HepG2 (cell line): Measurements from ENCODE around the gene VPS11. TPM values are rescaled to one million over a fixed set of nuclear protein-coding genes. Genes with fewer than 3 reads are reported as not detected.

ENCODE experiments used
- ARID2 ChIP-seq: sonication (generic); formaldehyde crosslinking; IDR thresholded peaks from 2 replicates; pipeline ENCODE4 v1.8.1; 2022; ENCODE audit warnings: mild to moderate bottlenecking, missing genetic modification reagents, borderline replicate concordance
- ARID4A ChIP-seq: sonication (generic); formaldehyde crosslinking; IDR thresholded peaks from 2 replicates; pipeline ENCODE4 v1.5.0; 2020; ENCODE audit warnings: mild to moderate bottlenecking, missing genetic modification reagents, borderline replicate concordance
- BRCA1 ChIP-seq: sonication (generic); formaldehyde crosslinking; IDR thresholded peaks from 2 replicates; pipeline ENCODE4 v1.4.0; 2020; ENCODE audit warnings: missing genetic modification reagents
- ELF1 ChIP-seq: sonication (generic); formaldehyde crosslinking; IDR thresholded peaks from 2 replicates; pipeline ENCODE4 v1.4.0; 2020; ENCODE audit warnings: missing genetic modification reagents
- ETV6 ChIP-seq: sonication (generic); formaldehyde crosslinking; conservative IDR thresholded peaks from 2 replicates; pipeline ENCODE4 v1.4.0; 2020; ENCODE audit warnings: missing genetic modification reagents
- FOSL1 ChIP-seq: sonication (generic); formaldehyde crosslinking; IDR thresholded peaks from 2 replicates; pipeline ENCODE4 v1.9.0; 2021; ENCODE audit warnings: missing genetic modification reagents, borderline replicate concordance
- HOXA5 ChIP-seq: sonication (generic); formaldehyde crosslinking; IDR thresholded peaks from 2 replicates; pipeline ENCODE4 v1.4.0; 2020; ENCODE audit warnings: missing genetic modification reagents
- JUN ChIP-seq: sonication (generic); formaldehyde crosslinking; IDR thresholded peaks from 2 replicates; pipeline ENCODE4 v1.4.0; 2020; ENCODE audit warnings: mild to moderate bottlenecking, missing genetic modification reagents
- KLF9 ChIP-seq: IDR thresholded peaks from 2 replicates; pipeline ENCODE4 v1.6.1; 2016; ENCODE audit warnings: low read depth
- MXD3 ChIP-seq: IDR thresholded peaks from 2 replicates; pipeline ENCODE4 v1.6.1; 2016; ENCODE audit warnings: mild to moderate bottlenecking, missing biosample characterization, missing genetic modification reagents
- PLRG1 ChIP-seq: fragments of 450-650 bp; conservative IDR thresholded peaks from 2 replicates; pipeline ENCODE4 v1.6.1; 2016
- SRSF9 ChIP-seq: fragments of 200-400 bp; formaldehyde crosslinking; IDR thresholded peaks from 2 replicates; pipeline ENCODE4 v1.6.1; 2018; ENCODE audit warnings: borderline replicate concordance, mild to moderate bottlenecking, low read depth, low read length; ENCODE audit not compliant: insufficient read depth, poor library complexity, severe bottlenecking
- TP53 ChIP-seq: sonication (generic); formaldehyde crosslinking; conservative IDR thresholded peaks from 2 replicates; pipeline ENCODE4 v1.4.0; 2020; ENCODE audit warnings: missing genetic modification reagents
- ZNF432 ChIP-seq: sonication (generic); formaldehyde crosslinking; IDR thresholded peaks from 2 replicates; pipeline ENCODE4 v1.5.0; 2020; ENCODE audit warnings: missing genetic modification reagents, mild to moderate bottlenecking, borderline replicate concordance
- ZNF557 ChIP-seq: sonication (generic); formaldehyde crosslinking; IDR thresholded peaks from 2 replicates; pipeline ENCODE4 v1.4.0; 2020; ENCODE audit warnings: missing genetic modification reagents
- ZNF607 ChIP-seq: sonication (generic); formaldehyde crosslinking; IDR thresholded peaks from 2 replicates; pipeline ENCODE4 v1.5.1; 2020; ENCODE audit warnings: missing genetic modification reagents, mild to moderate bottlenecking, borderline replicate concordance
- ZSCAN31 ChIP-seq: sonication (generic); formaldehyde crosslinking; IDR thresholded peaks from 2 replicates; pipeline ENCODE4 v1.5.0; 2020; ENCODE audit warnings: low read depth, mild to moderate bottlenecking, missing genetic modification reagents
- polyA plus RNA-seq, 8 experiments: library from polyadenylated mRNA; depleted of rRNA in 3 of 8; stranded (reverse) in 7 of 8; unstranded in 1 of 8; fragments of >200 nt; fragmentation: Illumina TruSeq in 4 of 8; extraction: Trizol in 4 of 8; gene quantifications; 2 replicates each; pipeline versions ENCODE4 v1.2.1 to v1.2.3, GENCODE V29; 2011 to 2016; ENCODE audit warnings: low read depth in 4 of 8, missing spikeins in 1 of 8, mixed read lengths in 1 of 8; ENCODE audit not compliant: insufficient read depth in 1 of 8
- total RNA-seq, 5 experiments: library from RNA; depleted of rRNA; stranded (reverse); fragments of >200 nt; fragmentation: Illumina TruSeq; extraction: Trizol; gene quantifications; 2 replicates each; pipeline ENCODE4 v1.2.3, GENCODE V29; 2016; ENCODE audit warnings: low read depth in 1 of 5
- TF ChIP-seq, protein P1 (sequence below): sonication (generic); formaldehyde crosslinking; conservative IDR thresholded peaks from 2 replicates; pipeline ENCODE4 v1.4.0; 2020; ENCODE audit warnings: missing genetic modification reagents
- TF ChIP-seq, protein P2 (sequence below): sonication (generic); formaldehyde crosslinking; IDR thresholded peaks from 2 replicates; pipeline ENCODE4 v1.4.0; 2020; ENCODE audit warnings: missing genetic modification reagents
- TF ChIP-seq, protein P3 (sequence below): sonication (generic); formaldehyde crosslinking; IDR thresholded peaks from 2 replicates; pipeline ENCODE4 v1.5.0; 2020; ENCODE audit warnings: missing genetic modification reagents

Gene VPS11
- total and polyA plus RNA-seq, 2 of the 13 experiments (the other 11 are each of a cell fraction or from before 2014, with no cell fraction given): 13.7 to 21.6 TPM

DNA sequence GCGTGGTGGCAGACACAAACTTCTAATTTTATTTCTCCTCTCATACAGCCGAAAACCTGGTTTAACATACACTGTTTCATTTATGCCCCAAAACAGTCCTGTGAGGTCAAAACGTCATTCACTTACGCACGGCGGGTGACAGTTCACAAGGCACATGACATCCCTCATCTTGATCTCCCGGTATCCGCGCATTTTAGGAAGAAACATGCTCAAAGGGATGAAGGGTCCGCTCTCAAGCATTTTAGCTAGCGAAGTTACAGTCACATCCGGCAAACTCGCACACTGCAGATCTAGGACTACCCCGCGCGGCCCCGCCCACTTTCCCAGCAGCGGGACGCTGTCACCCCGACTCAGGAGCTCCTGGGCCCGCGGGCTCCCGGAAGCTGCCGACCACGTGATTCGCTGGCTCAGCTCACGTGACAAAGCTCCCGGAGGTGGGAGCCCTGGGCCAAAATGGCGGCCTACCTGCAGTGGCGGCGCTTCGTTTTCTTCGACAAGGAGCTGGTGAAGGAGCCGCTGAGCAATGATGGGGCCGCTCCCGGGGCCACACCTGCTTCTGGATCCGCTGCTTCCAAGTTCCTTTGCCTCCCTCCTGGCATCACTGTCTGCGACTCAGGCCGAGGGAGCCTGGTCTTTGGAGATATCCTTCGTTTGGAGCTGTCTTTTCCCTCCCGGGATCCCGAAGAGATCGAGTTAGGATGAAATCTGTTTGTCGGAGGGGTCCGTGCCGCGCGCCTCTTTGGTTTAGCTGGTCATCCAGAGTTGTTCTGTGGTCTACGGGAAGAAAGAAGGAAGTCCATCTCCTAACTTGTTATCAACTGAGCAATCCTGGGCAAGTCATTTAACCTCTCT lies at the start of gene VPS11 (continued):
- TF ChIP-seq ZNF432 (CRISPR knock-in tag) (no peak), KLF9 (CRISPR knock-in tag) (peak; percentile 66; the same call in 1 of the 2 replicates), ZSCAN31 (CRISPR knock-in tag) (no peak), JUN (CRISPR knock-in tag) (no peak), BRCA1 (CRISPR knock-in tag) (no peak), ZNF607 (CRISPR knock-in tag) (no peak; the same call in 1 of the 2 replicates), ELF1 (CRISPR knock-in tag) (peak; percentile 94), ARID2 (CRISPR knock-in tag) (peak; percentile 65; the same call in 1 of the 2 replicates), ETV6 (CRISPR knock-in tag) (no peak; the same call in 1 of the 2 replicates), PLRG1 (no peak), MXD3 (CRISPR knock-in tag) (peak; percentile 79), ARID4A (CRISPR knock-in tag) (peak; percentile 94), TP53 (CRISPR knock-in tag) (no peak; the same call in 1 of the 2 replicates), HOXA5 (CRISPR knock-in tag) (no peak), FOSL1 (no peak), ZNF557 (CRISPR knock-in tag) (no peak), SRSF9 (no peak)
- TF ChIP-seq, protein P1, sequence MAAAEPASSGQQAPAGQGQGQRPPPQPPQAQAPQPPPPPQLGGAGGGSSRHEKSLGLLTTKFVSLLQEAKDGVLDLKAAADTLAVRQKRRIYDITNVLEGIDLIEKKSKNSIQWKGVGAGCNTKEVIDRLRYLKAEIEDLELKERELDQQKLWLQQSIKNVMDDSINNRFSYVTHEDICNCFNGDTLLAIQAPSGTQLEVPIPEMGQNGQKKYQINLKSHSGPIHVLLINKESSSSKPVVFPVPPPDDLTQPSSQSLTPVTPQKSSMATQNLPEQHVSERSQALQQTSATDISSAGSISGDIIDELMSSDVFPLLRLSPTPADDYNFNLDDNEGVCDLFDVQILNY: peak; percentile 62; the same call in 1 of the 2 replicates
- TF ChIP-seq, protein P2, sequence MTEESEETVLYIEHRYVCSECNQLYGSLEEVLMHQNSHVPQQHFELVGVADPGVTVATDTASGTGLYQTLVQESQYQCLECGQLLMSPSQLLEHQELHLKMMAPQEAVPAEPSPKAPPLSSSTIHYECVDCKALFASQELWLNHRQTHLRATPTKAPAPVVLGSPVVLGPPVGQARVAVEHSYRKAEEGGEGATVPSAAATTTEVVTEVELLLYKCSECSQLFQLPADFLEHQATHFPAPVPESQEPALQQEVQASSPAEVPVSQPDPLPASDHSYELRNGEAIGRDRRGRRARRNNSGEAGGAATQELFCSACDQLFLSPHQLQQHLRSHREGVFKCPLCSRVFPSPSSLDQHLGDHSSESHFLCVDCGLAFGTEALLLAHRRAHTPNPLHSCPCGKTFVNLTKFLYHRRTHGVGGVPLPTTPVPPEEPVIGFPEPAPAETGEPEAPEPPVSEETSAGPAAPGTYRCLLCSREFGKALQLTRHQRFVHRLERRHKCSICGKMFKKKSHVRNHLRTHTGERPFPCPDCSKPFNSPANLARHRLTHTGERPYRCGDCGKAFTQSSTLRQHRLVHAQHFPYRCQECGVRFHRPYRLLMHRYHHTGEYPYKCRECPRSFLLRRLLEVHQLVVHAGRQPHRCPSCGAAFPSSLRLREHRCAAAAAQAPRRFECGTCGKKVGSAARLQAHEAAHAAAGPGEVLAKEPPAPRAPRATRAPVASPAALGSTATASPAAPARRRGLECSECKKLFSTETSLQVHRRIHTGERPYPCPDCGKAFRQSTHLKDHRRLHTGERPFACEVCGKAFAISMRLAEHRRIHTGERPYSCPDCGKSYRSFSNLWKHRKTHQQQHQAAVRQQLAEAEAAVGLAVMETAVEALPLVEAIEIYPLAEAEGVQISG (CRISPR knock-in tag): peak; percentile 86
- TF ChIP-seq, protein P3, sequence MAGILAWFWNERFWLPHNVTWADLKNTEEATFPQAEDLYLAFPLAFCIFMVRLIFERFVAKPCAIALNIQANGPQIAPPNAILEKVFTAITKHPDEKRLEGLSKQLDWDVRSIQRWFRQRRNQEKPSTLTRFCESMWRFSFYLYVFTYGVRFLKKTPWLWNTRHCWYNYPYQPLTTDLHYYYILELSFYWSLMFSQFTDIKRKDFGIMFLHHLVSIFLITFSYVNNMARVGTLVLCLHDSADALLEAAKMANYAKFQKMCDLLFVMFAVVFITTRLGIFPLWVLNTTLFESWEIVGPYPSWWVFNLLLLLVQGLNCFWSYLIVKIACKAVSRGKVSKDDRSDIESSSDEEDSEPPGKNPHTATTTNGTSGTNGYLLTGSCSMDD (CRISPR knock-in tag): no peak
